GM18873 (cell line): Measurements from ENCODE around the gene HAPLN1.
"Not testable (repeated sequence)": the region's sequence is repeated elsewhere in the genome, so short reads cannot be mapped to it uniquely, and the experiment has no call there.

ENCODE experiments used
- ATAC-seq: cut with Tn5 transposase; IDR thresholded peaks from one replicate; pipeline ENCODE4 v1.9.1; 2021; ENCODE audit warnings: mild to moderate bottlenecking, moderate library complexity, moderate number of reproducible peaks; ENCODE audit not compliant: unreplicated experiment, low FRiP score

Gene HAPLN1

GRCh38 chr5:83720836-83721537, at the start of gene HAPLN1:
HAPLN1 (minus strand) TSS chr5:83720855; CDS start chr5:83673523, 47,332 bp downstream.
- no peak for ATAC-seq

- ATAC-seq: no peak
Observed at GRCh38 chr5:83767409-83767992, 46.8 kb upstream of the HAPLN1 start.

GRCh38 chr5:83764101-83764500, 43.4 kb upstream of the HAPLN1 start:
- ATAC-seq: no peak

- ATAC-seq: no peak
Observed at GRCh38 chr5:83760579-83760978, 39.9 kb upstream of the HAPLN1 start.

- ATAC-seq: no peak
Observed at GRCh38 chr5:83752700-83753099, 32.0 kb upstream of the HAPLN1 start.

- no peak for ATAC-seq
Observed at GRCh38 chr5:83751201-83751600, 30.5 kb upstream of the HAPLN1 start.

GRCh38 chr5:83750749-83751148, 30.1 kb upstream of the HAPLN1 start:
- no peak for ATAC-seq

- no peak for ATAC-seq
Observed at GRCh38 chr5:83745816-83746215, 25.2 kb upstream of the HAPLN1 start.

GRCh38 chr5:83744821-83745220, 24.2 kb upstream of the HAPLN1 start:
- no peak for ATAC-seq

- no peak for ATAC-seq
Observed at GRCh38 chr5:83742089-83742488, 21.4 kb upstream of the HAPLN1 start.

GRCh38 chr5:83741571-83741970, 20.9 kb upstream of the HAPLN1 start:
- ATAC-seq: no peak

GRCh38 chr5:83740741-83741140, 20.1 kb upstream of the HAPLN1 start:
- no peak for ATAC-seq

GRCh38 chr5:83736169-83736568, 15.5 kb upstream of the HAPLN1 start:
- not testable (repeated sequence) for ATAC-seq

- ATAC-seq: not testable (repeated sequence)
Observed at GRCh38 chr5:83735058-83735457, 14.4 kb upstream of the HAPLN1 start.

GRCh38 chr5:83731638-83732037, 11.0 kb upstream of the HAPLN1 start:
- ATAC-seq: no peak

- no peak for ATAC-seq
Observed at GRCh38 chr5:83729362-83729761, 8.7 kb upstream of the HAPLN1 start.

- ATAC-seq: no peak
Observed at GRCh38 chr5:83726912-83727311, 6.3 kb upstream of the HAPLN1 start.

- no peak for ATAC-seq
Observed at GRCh38 chr5:83724935-83725334, 4.3 kb upstream of the HAPLN1 start.

GRCh38 chr5:83724001-83724400, 3.3 kb upstream of the HAPLN1 start:
- ATAC-seq: no peak

- no peak for ATAC-seq
Observed at GRCh38 chr5:83723031-83723430, 2.4 kb upstream of the HAPLN1 start.

GRCh38 chr5:83721953-83722901, 1.6 kb upstream of the HAPLN1 start:
- ATAC-seq: no peak
